ENCODE results near the gene DNAJB6. TPM values are rescaled to one million over a fixed set of nuclear protein-coding genes. Genes with fewer than 3 reads are reported as not detected.

DNAJB6 gene
- total RNA-seq, 1 donor from 2014 or later, result 172 TPM

- H4K20me1 ChIP-seq (ENCODE audit: low read depth), result no peaks in the 10 kb centered on the region
- Mint-ChIP-seq H3K4me3 (no peak overlapping the region), H3K27me3 (ENCODE audit: insufficient read depth, low read depth) (peaks cover 12% of the 10 kb centered on the region), H3K4me1 (peaks cover 61% of the 10 kb centered on the region), H3K36me3 (peaks cover 7% of the 10 kb centered on the region), H3K27ac (peak overlapping the region; percentile 100), H3K9me3 (peaks cover 9% of the 10 kb centered on the region)
- no peaks in the 10 kb centered on the region for H3K36me3 ChIP-seq
- H3K27ac ChIP-seq, result no peak overlapping the region
- peaks cover 21% of the 10 kb centered on the region for H3F3A ChIP-seq (ENCODE audit: low read depth)
- H3K4me2 ChIP-seq, result no peak overlapping the region
- no peak overlapping the region for H3K4me3 ChIP-seq
- H3K9ac ChIP-seq, result no peak overlapping the region
- H3K4me1 ChIP-seq, result peaks cover 22% of the 10 kb centered on the region
- H3K79me2 ChIP-seq (ENCODE audit: low read depth), result no peaks in the 10 kb centered on the region
- H3K27me3 ChIP-seq, result peaks cover 20% of the 10 kb centered on the region
- DNase-seq (ENCODE audit: low spot score), result peak; percentile 61
- TF ChIP-seq EZH2 (IDR thresholded peaks at IDR 0.05) (no peak), EZH2phosphoT487 (IDR thresholded peaks at IDR 0.05) (no peak), CTCF (IDR thresholded peaks at IDR 0.05) (peak; percentile 48)
- no peaks in the 10 kb centered on the region for H3K9me3 ChIP-seq (ENCODE audit: low read depth)
- H2AFZ ChIP-seq (replicated peaks), result peak overlapping the region; percentile 4
Measured at GRCh38 chr7:157466867-157467261, 130.1 kb downstream of the DNAJB6 start.

Other genes starting within 250 kb of the DNAJB6 start
- gene UBE3C, start 198.1 kb upstream of the DNAJB6 start, total RNA-seq (ENCODE audit: low replicate concordance), result 59.3 and 65.9 TPM in 2 replicates

Data from neural progenitor cell (in vitro differentiated cells).